Upper lobe of left lung (tissue), 4 donors: Measurements from ENCODE around the gene DKK2.

ENCODE experiments used
- CTCF ChIP-seq, 6 experiments: fragments of 450-650 bp in 4 of 6; fragments of 200-600 bp in 2 of 6; sonication (generic) in 2 of 6; IDR thresholded peaks; one replicate each; pipeline ENCODE4 v1.5.1; 2016 to 2019; ENCODE audit warnings: antibody characterized with exemption in 6 of 6
- POLR2A ChIP-seq, 4 donors: fragments of 450-650 bp; IDR thresholded peaks; one replicate each; pipeline ENCODE4 v1.5.1; 2016 to 2017; ENCODE audit warnings: antibody characterized with exemption in 4 of 4, mild to moderate bottlenecking in 2 of 4
- POLR2AphosphoS5 ChIP-seq, 2 donors: sonication (generic); formaldehyde crosslinking; IDR thresholded peaks; one replicate each; pipeline ENCODE4 v1.5.1; 2017; ENCODE audit warnings: antibody characterized with exemption in 2 of 2

- TF ChIP-seq CTCF (IDR thresholded peaks at IDR 0.05) (no peak), POLR2AphosphoS5 (IDR thresholded peaks at IDR 0.05) (no peak), POLR2A (IDR thresholded peaks at IDR 0.05) (no peak)
Measured at GRCh38 chr4:106986486-106986885, 49.6 kb downstream of the DKK2 start.
